ENCODE data around the gene RPS24. TPM values are rescaled to one million over a fixed set of nuclear protein-coding genes. Genes with fewer than 3 reads are reported as not detected.

The RPS24 gene
- total RNA-seq, 4 donors from 2014 or later = 2,501 to 3,845 (median 3,318) TPM

- 68 to 88% methylated on average over 1 of the region's 1 CpG for WGBS, 2 donors
- no peak for DNase-seq (ENCODE audit: low spot score in 2 of 2)
- intact Hi-C loops (cut with DNase I; ENCODE audit: low total_unique reads) = loop anchor here (5.0 kb wide), 1 partner anchor 1147 kb away; no protein-coding TSS in a partner anchor
- TF ChIP-seq, protein P1, sequence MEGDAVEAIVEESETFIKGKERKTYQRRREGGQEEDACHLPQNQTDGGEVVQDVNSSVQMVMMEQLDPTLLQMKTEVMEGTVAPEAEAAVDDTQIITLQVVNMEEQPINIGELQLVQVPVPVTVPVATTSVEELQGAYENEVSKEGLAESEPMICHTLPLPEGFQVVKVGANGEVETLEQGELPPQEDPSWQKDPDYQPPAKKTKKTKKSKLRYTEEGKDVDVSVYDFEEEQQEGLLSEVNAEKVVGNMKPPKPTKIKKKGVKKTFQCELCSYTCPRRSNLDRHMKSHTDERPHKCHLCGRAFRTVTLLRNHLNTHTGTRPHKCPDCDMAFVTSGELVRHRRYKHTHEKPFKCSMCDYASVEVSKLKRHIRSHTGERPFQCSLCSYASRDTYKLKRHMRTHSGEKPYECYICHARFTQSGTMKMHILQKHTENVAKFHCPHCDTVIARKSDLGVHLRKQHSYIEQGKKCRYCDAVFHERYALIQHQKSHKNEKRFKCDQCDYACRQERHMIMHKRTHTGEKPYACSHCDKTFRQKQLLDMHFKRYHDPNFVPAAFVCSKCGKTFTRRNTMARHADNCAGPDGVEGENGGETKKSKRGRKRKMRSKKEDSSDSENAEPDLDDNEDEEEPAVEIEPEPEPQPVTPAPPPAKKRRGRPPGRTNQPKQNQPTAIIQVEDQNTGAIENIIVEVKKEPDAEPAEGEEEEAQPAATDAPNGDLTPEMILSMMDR (IDR thresholded peaks at IDR 0.05) = no peak
- TF ChIP-seq POLR2A (IDR thresholded peaks at IDR 0.05) = no peak
- H3K4me3 ChIP-seq (ENCODE audit: low read depth, poor library complexity, severe bottlenecking) = no peak overlapping the region
These were observed 16.2 kb downstream of the RPS24 start for GRCh38 chr10:78049851-78050250.

- WGBS, 2 donors = 72 to 78% methylated on average over 7 of the region's 7 CpGs
These were observed 19.7 kb downstream of the RPS24 start for GRCh38 chr10:78053211-78053868.

GRCh38 chr10:78058562-78058961 is 24.9 kb downstream of the RPS24 start:
- intact Hi-C loops (cut with DNase I; ENCODE audit: low total_unique reads) = no loop called here
- TF ChIP-seq, protein P1 (IDR thresholded peaks at IDR 0.05) = no peak
- no peak for TF ChIP-seq POLR2A (IDR thresholded peaks at IDR 0.05)
- DNase-seq (ENCODE audit: low spot score in 2 of 2) = no peak
- WGBS, 2 donors = 78 to 82% methylated on average over 5 of the region's 5 CpGs
- no peak overlapping the region for H3K4me3 ChIP-seq (ENCODE audit: low read depth, poor library complexity, severe bottlenecking)

More at GRCh38 chr10:78053211-78053868, 19.7 kb downstream of the RPS24 start:
- no peak for TF ChIP-seq POLR2A (IDR thresholded peaks at IDR 0.05)
- TF ChIP-seq, protein P1 (IDR thresholded peaks at IDR 0.05) = no peak
- no peak for DNase-seq (ENCODE audit: low spot score in 2 of 2)
- no peak overlapping the region for H3K4me3 ChIP-seq (ENCODE audit: low read depth, poor library complexity, severe bottlenecking)
- intact Hi-C loops (cut with DNase I; ENCODE audit: low total_unique reads) = loop anchor here (5.0 kb wide), 1 partner anchor 1144 kb away; no protein-coding TSS in a partner anchor

DNA sequence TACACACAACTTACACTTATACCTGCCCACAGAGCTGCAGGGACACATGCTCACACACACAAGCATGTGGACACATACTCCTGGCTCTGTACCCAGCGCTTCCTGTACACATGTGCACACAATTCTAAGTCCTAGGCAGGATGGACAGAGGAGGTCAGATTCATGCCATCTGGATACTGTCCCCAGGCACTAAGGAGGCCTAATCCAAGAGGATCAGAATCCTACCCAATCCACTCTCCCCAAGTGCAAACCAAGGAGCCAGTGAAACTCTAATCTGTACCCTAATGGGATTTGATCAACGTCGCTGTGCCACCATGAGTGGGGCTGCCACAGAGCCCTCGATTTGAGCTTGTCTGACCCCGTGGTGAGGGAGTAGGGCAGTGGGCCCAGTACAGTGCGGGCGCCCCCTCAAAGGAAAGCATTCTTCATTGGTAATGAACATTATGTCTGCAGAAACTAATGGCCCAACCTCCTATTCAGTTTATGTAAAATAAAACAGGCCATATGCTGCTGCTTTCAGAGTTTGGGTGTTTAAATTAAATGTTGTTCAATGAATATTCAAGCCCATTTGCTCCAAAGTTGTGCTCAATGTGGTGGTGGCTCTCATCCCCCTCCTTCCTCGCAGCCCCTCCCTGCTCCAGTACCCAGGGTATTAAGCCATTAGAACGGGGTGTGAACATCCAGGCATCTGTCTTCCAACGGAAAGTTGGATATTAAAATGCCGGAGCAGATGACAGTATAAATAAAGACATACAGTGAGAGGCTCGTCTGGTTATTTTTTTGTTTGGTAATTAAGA is 26.4 kb downstream of the RPS24 start:
- 78 to 81% methylated on average over 12 of the region's 12 CpGs for WGBS, 2 donors
- no peak for DNase-seq (ENCODE audit: low spot score in 2 of 2)
- TF ChIP-seq, protein P1 (IDR thresholded peaks at IDR 0.05) = no peak
- TF ChIP-seq POLR2A (IDR thresholded peaks at IDR 0.05) = no peak
- H3K4me3 ChIP-seq (ENCODE audit: low read depth, poor library complexity, severe bottlenecking) = no peak overlapping the region
- intact Hi-C loops (cut with DNase I; ENCODE audit: low total_unique reads) = no loop called here

DNA sequence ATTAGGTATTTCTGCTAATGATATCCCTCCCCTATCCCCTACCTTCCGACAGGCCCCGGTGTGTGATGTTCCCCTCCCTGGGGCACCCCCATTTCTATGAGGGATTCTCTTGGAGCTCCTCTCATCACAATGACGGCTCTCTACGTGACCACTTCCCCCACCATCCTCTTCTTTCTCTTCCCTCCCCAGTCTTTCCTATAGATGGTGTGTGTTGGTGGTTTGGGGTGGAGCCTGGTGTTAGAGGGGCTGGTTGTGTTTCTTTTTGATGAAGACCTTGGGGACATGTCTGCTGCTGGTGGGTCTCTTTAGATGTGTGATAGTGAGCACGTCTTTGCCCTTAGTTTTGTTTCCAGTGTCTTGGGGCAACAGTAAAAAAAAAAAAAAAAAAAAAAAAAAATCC is 28.6 kb downstream of the RPS24 start:
- no peak for TF ChIP-seq POLR2A (IDR thresholded peaks at IDR 0.05)
- TF ChIP-seq, protein P1 (IDR thresholded peaks at IDR 0.05) = no peak
- DNase-seq (ENCODE audit: low spot score in 2 of 2) = no peak
- intact Hi-C loops (cut with DNase I; ENCODE audit: low total_unique reads) = no loop called here
- 69 to 89% methylated on average over 5 of the region's 5 CpGs for WGBS, 2 donors
- no peak overlapping the region for H3K4me3 ChIP-seq (ENCODE audit: low read depth, poor library complexity, severe bottlenecking)
